ENCODE data around the gene RASL10A.

Gene RASL10A

GRCh38 chr22:29337631-29338284 lies 22.3 kb upstream of the RASL10A start:
- no peak for DNase-seq

- no peak for DNase-seq
Observed at GRCh38 chr22:29336751-29337490, 21.4 kb upstream of the RASL10A start.

GRCh38 chr22:29335656-29336055 lies 20.2 kb upstream of the RASL10A start:
- no peak for DNase-seq

- no peak for DNase-seq
Observed at GRCh38 chr22:29334696-29335344, 19.3 kb upstream of the RASL10A start.

- DNase-seq: no peak
Observed at GRCh38 chr22:29334148-29334547, 18.7 kb upstream of the RASL10A start.

- peak; percentile 12 for DNase-seq
Observed at GRCh38 chr22:29332886-29333496, 17.5 kb upstream of the RASL10A start.

GRCh38 chr22:29331658-29332300 lies 16.3 kb upstream of the RASL10A start:
- peak; percentile 25 for DNase-seq

GRCh38 chr22:29331213-29331612 lies 15.7 kb upstream of the RASL10A start:
- DNase-seq: no peak

GRCh38 chr22:29330753-29331152 lies 15.3 kb upstream of the RASL10A start:
- peak; percentile 60 for DNase-seq

- DNase-seq: no peak
Observed at GRCh38 chr22:29330291-29330690, 14.8 kb upstream of the RASL10A start.

- no peak for DNase-seq
Observed at GRCh38 chr22:29329581-29329980, 14.1 kb upstream of the RASL10A start.

GRCh38 chr22:29328566-29329500 lies 13.3 kb upstream of the RASL10A start:
- DNase-seq: no peak

- no peak for DNase-seq
Observed at GRCh38 chr22:29328055-29328454, 12.6 kb upstream of the RASL10A start.

- DNase-seq: no peak
Observed at GRCh38 chr22:29327089-29327764, 11.7 kb upstream of the RASL10A start.

- DNase-seq: no peak
Observed at GRCh38 chr22:29326481-29326880, 11.0 kb upstream of the RASL10A start.

- no peak for DNase-seq
Observed at GRCh38 chr22:29325785-29326315, 10.4 kb upstream of the RASL10A start.

GRCh38 chr22:29325356-29325755 lies 9.9 kb upstream of the RASL10A start:
- no peak for DNase-seq

- no peak for DNase-seq
Observed at GRCh38 chr22:29323641-29324040, 8.1 kb upstream of the RASL10A start.

- DNase-seq: no peak
Observed at GRCh38 chr22:29320546-29320945, 5.0 kb upstream of the RASL10A start.

GRCh38 chr22:29319072-29319471 lies 3.6 kb upstream of the RASL10A start:
- DNase-seq: peak; percentile 33

All from left hindlimb (tissue), 1 donor.